GM19238 (cell line): ENCODE results near the gene CLIP3.
"Not testable (repeated sequence)": the region's sequence is repeated elsewhere in the genome, so short reads cannot be mapped to it uniquely, and the experiment has no call there.

Experiments used
- DNase-seq: peaks from one replicate; pipeline ENCODE4 v3.0.0; 2011; ENCODE audit warnings: low spot score; ENCODE audit not compliant: insufficient read length

The CLIP3 gene

DNA sequence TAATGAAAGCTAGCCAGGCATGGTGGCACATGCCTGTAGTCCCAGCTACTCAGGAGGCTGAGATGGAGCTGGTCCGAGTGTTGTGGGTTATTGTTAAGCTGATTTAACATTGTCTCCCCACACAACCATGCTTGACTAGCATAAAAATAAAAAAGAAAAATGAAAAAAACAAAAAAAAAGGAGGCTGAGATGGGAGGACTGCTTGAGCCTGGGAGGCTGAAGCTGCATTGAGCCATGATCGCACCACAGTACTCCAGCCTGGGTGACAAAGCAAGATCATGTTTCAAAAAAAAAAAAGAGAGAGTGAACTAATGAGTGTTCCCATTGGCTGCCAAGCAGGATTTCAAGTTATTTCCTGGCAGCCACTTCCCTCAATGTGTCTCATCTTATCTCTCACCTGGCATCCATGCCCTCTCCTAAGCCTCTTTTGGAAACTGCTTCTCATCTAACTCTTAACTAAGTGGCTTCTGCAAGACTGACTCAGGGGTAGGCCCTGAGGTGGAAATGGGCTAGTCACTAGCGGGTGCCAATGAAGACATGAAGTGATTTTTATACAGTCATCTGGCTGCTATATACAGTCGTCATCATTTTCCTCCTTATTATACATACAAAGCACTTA, 16.5 kb upstream of the CLIP3 start:
- no peak for DNase-seq

DNA sequence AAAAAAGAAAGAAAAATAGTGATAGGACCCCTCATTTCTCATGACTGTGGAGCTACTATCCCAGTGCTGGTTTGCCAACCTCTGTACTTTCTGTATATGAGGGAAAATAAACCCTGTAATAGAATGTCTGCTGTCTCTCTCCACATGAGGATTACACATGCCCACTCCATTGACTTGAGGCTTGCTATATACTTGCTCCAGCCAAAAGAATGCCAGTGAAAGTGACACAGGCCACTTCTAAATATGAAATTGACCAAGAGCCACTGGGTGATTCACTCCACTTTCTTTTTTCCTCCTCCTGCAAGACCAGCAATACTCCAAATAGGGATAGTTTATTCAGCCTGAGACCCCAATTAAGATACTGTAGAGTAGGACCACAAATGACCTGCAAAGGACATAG, 15.2 kb upstream of the CLIP3 start:
- no peak for DNase-seq

DNA sequence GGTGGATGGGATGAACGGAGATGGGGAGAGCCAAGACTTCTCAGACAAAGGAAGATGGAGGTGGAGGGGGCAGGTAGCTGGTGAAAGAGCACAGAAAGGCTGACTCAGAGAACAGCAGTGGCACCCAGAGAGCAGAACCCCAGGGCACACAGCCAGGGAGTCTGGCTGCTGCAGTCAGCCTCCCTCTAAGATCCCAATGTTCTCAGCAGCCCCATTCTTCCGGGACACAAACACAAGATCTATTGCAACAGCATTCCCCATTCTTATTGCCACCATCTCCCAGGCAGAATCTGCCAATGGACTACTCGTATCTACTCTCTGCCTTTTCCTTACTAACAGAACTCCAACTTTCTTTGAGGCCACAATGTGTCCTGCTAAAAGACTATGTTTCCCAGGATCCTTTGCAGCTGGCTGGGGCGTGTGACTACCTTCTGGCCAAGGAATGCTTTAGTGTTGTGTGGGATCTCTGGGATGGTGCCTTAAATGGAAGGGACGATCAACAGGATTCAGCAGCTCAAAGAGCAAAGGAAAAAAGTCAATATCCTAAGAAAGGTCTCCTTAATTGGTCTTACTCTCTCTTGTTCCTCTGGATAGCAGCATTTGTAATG, 13.9 kb upstream of the CLIP3 start:
- DNase-seq = no peak

DNA sequence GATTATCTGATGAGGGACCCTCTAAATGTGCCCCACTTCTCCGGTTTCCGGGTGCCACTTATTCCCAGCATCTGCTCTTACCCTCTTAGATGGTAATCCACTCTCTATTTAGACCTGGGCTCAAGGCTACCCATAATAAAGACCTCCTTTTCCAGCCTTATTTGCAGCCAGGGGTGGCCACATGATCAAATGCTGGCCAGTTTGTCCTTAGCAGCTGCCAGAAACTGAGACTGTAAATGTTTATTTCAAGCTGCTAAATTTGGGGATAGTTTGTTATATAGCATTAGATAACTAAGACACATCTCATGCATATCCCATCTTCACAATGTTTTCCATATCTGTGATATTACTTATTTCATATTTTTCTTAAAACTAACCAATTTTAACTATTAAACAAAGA, 11.3 kb upstream of the CLIP3 start:
- DNase-seq = no peak

DNA sequence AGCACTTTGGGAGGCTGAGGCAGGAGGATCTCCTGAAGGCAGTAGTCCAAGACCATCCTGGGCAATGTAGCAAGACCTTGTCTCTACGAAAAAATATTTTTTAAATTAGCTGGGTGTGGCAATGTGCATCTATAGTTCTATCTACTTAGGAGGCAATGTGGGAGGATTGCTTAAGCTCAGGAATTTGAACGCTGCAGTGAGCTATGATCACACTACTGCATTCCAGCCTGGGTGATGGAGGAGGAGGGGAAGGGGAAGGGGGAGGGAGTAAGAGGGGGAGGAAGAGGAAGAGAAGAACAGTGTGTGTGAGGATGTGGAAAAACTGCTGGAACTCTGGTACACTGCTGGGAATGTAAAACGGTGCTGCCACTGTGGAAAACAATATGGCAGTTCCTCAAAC, 9.2 kb upstream of the CLIP3 start:
- DNase-seq = no peak

GRCh38 chr19:36041092-36041491, 8.4 kb upstream of the CLIP3 start:
- DNase-seq = not testable (repeated sequence)

- DNase-seq = no peak
Measured at GRCh38 chr19:36040495-36040894, 7.8 kb upstream of the CLIP3 start.

DNA sequence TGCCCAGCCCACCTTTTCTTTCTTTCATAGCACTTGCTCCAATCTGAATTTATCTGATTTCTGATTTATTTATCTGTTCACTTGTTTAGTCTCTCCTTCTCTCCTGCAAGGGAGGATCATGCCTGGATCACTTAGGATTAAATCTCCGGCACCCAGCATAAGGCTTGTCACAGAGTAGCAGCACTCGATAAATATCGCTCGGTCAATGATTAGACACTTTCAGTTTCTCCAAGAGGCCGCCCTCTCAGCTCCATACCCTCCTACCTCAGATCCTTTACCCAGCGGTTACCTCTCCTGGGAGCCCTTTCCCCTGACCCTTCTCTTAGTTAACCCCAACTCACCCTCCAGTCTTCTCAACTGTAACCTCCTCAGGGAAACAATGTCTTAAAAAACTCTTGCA, 1.4 kb downstream of the CLIP3 start:
- DNase-seq = no peak

DNA sequence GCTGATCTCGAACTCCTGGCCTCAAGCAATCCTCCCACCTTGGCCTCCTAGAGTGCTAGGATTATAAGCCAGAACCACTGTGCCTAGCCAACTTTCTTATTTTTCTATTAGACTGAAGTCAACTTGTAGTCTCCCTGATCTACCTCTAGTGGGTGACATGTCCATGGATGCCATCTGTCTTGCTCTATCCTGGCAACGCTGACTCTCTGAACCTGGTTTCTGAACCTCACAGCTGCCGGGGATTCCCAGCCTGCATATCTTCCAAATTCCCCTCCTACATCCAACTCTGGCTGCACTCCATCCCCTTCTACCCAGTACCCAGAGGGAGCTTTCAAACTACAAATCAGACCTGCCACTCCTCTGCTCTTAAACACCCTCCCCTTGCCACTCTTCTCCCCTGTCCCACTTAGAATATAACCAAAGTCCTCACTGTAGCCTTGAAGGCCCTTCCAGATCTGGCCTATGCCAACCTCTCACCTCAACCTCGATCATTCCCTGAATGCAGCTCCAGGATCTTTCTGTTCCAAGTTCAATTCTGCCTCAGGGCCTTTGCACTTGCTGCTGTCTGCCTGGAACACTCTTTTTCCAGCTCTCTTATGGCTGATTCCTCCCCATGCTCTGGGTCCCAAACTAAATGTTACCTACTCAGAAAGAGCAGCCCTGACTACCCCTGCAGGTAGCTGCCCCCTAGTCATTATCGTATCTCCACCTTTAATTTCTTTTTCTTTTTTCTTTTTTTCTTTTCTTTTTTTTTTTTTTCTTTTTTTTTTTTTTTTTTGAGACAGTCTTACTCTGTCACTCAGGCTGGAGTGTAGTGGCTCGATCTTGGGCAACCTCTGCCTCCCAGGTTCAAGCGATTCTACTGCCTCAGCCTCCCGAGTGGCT, 2.2 kb downstream of the CLIP3 start:
- no peak for DNase-seq

- DNase-seq = no peak
Measured at GRCh38 chr19:36028313-36029041, 4.2 kb downstream of the CLIP3 start.

DNA sequence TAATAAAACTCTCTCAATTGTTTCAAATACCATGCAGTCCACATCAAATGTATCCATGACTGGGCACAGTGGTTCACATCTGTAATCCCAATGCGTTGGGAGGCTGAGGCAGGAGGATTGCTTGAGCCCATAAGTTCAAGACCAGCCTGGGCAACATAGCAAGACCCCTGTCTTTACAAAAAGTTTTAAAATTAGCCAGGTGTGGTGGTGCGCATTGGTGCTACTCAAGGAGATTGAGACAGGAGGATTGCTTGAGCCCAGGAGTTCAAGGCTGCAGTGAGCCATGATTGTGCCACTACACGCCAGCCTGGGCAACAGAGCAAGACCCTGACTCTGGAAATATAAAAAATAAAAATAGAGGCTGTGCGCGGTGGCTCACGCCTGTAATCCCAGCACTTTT, 5.0 kb downstream of the CLIP3 start:
- DNase-seq = no peak

DNA sequence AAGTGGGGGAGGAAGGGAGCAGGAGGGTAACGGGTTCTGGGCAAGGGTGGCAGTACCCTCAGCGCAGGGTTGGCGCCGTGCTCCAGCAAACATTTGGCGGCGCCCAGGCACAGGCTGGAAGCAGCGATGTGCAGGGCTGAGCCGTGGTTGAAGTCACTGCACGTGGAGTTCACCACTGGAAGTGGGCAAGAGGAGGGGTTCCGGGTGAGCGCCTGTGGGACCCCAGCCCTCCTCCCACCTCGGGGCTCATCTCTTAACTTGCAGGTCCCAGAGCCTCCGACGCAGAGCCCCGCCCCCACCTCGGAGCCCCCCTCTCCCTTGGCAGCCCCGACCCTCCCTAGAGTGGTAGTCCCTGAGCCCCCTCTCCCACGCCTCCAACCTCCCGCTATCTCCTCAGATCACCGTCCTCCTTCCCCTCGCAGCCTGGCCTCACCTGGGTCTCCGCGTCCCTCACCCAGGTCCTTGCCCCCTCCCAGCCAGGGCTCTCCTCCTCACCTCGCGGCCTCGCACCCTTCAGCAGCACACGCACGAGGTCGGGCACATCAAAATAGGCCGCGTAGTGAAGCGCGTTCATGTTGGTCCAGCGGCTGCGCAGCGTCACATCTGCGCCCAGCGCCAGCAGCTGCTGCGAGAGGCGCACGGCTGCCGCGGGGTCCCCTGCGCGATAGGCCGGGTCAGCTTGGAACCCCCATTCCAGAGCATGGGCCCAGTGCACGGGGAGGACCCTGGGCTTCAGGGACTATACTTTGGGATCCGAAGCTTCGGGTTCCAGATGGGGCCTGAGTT, 6.4 kb downstream of the CLIP3 start:
- DNase-seq = no peak

DNA sequence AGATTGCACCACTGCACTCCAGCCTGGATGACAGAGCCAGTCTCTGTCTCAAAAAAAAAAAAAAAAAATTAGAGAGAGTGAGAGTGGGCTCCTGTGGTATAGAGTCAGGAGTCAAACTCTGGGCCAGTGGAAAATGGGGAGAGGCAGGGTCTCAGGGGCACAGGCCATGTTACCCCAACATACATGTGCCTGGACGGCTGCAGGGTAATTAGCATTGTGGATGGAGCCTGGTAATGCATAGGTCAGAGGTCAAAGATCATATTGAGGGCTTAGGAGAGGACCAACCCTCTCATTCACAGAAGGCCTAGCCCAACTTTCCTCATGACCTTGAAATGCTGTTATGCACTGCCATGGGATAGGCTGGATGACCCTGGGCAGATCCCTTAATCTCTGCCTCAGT, 7.1 kb downstream of the CLIP3 start:
- DNase-seq = no peak

- DNase-seq = no peak
Measured at GRCh38 chr19:36023432-36023831, 9.2 kb downstream of the CLIP3 start.

GRCh38 chr19:36019061-36019670, 13.5 kb downstream of the CLIP3 start:
- no peak for DNase-seq

GRCh38 chr19:36014012-36014924, 18.4 kb downstream of the CLIP3 start, which contains the start of gene ALKBH6:
Gene ALKBH6 (minus strand): TSS chr19:36014213. CDS start chr19:36013397, 816 bp downstream.
- DNase-seq = peak; percentile 100

DNA sequence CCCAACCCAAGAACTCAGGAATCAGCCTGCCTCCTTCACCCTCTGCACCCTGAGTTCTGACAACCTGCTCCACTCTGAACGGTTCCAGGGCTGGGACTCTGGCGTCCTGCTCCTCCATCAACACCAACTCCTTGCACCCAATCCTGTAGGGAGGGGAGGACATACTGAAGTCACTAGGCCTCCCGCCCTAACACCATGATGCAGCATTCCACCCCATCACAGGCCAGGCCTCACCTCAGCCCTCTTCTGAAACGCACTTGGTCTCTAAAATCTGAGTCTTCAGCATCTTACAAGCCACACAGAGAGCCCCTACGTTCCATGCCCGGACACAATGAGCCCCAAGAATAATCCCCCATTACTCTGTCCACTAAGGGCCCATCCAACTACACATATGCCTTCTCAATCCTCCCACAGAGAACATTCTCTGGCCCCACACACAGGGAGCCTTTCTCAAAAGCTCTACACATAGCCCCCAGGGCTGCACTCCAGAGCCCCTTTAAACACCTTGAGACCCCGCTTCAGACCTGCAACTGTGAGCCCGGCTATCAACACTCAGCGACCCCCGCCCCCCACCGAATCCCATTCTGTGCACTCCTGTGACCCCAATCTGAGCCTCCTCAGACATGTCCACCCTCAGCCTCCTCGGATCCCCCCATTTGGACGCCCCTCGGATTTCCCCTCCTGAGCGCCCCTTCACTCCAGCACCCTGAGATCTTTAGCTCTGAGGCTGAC, 19.2 kb downstream of the CLIP3 start:
- no peak for DNase-seq

DNA sequence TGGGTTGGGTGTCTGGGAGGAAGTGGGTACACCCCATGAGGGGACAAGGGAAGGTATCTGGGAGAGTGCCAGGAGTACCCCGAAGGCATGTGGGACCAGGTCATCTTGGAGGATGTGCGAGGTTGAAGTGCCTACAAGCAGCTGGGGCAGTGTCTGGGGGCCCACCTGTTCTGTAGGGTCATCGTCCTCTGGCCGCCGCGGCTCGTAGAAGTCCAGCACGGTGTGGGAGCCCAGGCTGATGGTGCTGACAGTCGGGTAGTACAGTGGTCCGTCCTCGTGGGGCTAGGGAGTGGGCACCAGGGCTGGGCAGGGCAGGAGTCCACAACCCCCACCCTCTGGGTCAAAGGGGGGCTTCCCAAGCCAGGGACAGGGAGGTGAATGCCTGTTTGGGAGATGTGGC, 22.3 kb downstream of the CLIP3 start:
- no peak for DNase-seq
